HG03039 (cell line): Measurements from ENCODE around the gene ASTN2.
"Not testable (repeated sequence)": the region's sequence is repeated elsewhere in the genome, so short reads cannot be mapped to it uniquely, and the experiment has no call there.

Experiments
- ATAC-seq: cut with Tn5 transposase; IDR thresholded peaks from one replicate; pipeline ENCODE4 v1.9.1; 2021; ENCODE audit warnings: mild to moderate bottlenecking, moderate library complexity; ENCODE audit not compliant: unreplicated experiment

Gene ASTN2

DNA sequence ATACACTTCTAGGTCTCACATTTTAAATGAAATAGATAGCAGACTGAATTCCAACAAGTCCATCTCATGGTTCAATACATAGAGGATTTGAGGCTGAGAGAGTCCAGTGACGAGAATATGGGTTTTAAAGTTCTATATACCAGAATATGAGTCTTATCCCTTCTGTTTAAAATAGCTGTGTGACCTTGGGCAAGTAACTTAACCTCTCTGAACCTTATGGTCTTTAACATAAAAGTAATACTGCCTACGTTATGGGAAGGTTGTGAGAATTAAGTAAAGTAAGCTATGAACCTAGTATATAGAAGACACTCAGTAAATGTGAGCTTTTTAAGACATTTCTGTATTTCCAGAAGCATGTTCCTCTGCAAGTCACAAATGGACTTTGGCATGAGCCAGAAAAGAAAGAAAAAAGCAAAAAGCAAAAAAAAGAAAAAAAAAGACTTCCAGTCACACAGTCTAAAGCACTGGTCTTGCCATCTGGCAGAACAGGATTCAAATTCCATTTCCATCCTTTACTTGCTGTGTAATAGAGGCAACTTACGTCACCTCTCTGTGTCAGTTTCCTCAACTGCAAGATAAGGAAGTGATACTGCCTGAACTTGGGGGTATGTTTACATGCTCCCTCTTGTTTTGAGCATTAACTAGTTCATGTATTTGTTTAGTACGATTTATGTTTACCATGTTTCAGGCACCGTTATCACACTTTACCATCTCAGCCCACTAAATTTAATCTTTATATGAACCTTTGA, 479.5 kb downstream of the ASTN2 start:
- no peak for ATAC-seq

DNA sequence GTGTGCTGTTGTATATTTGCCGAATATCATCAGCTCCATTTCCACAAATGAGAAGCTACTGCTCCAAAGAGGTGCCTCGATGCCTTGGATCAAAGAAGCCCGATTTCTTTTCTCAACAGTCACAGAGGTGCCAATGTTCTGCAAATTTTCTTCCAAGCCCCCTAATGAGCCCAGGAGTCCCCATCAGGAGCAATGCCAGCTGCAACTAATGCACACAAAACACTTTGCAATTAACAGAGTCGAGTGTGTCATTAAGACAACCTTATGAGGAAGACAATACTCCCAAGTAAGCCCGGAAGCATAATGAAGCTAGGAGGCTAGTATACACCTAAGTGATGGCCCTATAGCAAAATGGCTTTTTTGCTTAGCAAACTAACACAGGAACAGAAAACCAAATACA, 480.7 kb downstream of the ASTN2 start:
- no peak for ATAC-seq

DNA sequence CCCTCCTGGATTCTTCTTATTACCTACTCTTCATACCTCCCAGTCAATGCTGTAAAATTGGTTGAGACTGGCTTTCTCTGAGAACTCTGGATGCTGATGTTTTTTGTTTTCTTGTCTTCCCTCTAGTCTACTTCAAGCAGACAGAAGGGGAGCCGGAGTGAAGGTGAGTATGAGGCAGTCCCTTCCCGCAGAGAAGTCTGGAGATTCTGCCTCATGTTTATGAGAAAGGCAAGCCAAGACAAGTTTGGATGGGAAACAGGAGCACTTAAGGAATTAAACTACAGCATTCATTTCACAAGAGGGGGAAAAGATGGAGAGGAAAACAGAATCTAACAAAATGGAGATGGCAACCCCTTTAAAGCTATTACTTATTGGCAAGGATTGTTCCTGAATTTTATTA, 481.6 kb downstream of the ASTN2 start:
- no peak for ATAC-seq

DNA sequence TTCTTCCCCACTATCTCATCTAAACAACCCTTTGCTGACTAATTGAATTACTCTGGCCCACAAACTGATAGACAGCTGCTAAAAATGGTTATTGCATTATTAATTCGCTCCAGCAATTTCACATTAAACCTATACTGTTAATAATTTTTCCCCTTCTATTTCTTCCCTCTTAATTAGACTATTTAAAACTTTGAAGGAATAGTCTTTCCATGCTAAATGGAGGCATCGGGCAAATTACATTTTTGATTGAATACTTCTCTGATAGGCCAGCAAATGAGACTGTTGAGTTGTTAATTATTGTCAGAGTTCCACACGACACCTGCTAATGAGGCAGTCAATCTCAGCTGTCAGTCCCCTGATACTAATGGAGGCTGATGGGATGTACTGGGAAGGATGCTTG, 485.2 kb downstream of the ASTN2 start:
- no peak for ATAC-seq

GRCh38 chr9:116928884-116929283, 486.0 kb downstream of the ASTN2 start:
- no peak for ATAC-seq

GRCh38 chr9:116928289-116928688, 486.6 kb downstream of the ASTN2 start:
- no peak for ATAC-seq

- ATAC-seq = no peak
These were observed 487.1 kb downstream of the ASTN2 start for GRCh38 chr9:116927726-116928125.

- no peak for ATAC-seq
These were observed 489.7 kb downstream of the ASTN2 start for GRCh38 chr9:116925121-116925520.

GRCh38 chr9:116924462-116925110, 490.3 kb downstream of the ASTN2 start:
- ATAC-seq = no peak

DNA sequence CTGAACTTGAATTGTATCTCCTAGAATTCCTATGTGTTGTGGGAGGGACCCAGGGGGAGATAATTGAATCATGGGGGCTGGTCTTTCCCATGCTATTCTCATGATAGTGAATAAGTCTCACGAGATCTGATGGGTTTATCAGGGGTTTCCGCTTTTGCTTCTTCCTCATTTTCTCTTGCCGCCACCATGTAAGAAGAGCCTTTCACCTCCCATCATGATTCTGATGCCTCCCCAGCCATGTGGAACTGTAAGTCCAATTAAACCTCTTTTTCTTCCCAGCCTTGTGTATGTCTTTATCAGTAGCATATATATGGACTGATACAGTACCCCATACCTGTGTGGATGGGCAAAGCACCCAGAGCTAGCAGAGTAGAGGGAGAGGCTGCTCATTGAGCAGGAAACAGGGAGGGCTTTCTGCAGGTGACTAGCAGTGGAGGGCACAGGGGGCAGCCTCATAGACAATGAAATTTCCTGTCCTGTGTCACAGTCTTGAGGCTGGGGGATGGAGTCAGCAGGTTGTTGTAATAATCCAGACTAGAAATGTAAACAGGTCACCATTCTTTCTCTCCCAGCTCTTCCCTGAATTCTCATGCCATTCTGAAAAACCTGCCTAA, 496.9 kb downstream of the ASTN2 start:
- not testable (repeated sequence) for ATAC-seq

GRCh38 chr9:116913536-116913935, 501.3 kb downstream of the ASTN2 start:
- ATAC-seq = no peak

DNA sequence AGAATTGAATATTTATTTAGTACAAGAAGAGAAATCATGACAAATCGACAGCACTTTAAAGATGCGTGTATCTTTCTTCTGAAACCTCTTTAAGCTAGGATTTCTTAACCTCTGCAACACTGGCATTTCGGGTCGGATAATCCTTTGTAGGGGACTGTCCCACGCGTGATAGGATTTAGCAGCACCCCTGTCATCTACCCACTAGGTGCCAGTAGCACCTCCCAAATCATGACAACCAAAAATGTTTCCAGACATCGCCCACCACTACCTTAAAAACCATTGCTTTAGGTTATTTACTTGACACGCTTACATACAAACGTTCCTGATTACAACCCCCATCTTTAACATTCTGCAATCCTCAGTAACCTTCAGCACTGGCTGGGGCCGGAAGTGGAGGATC, 504.7 kb downstream of the ASTN2 start:
- ATAC-seq = no peak

DNA sequence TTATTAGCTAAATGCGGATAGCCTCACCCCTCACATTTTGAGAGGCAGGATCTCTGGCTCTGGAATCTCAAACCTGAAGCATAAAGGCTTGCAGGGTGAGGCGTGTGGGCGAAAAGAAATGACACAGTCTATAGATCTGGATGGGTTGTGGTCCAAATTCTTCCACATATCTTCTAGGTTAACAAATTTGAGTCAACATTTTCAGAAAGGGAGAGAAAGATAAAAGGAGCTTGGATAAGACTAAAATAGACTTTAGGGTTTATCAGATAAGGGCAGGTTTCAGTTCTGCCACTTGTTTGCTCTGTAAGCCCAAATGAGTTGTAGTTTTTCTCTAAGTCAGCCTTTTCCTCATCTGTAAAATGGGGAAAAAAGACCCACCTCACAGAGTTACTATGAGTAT, 506.9 kb downstream of the ASTN2 start:
- no peak for ATAC-seq

DNA sequence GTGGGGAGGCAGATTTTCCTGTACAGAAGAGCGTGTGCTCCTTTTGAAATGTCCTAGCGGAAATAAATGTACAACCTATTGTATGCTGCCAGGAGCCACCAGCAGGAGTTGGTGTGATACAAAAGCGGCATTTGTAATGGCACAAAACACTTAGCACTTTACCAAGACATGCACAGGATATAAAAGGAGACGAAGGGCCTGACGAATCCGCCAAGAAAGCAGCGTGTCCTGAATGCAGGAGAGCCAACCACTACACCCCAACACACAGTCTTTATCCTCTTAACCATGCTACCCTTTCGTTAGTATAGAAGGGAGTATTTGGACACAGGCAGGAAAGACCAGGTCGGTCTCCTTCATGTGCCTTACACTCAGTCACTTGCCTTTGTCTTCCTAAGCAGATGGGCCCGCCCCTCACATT, 509.7 kb downstream of the ASTN2 start:
- no peak for ATAC-seq

- no peak for ATAC-seq
These were observed 510.7 kb downstream of the ASTN2 start for GRCh38 chr9:116904165-116904564.

GRCh38 chr9:116901260-116901659, 513.6 kb downstream of the ASTN2 start:
- no peak for ATAC-seq

GRCh38 chr9:116900543-116900942, 514.3 kb downstream of the ASTN2 start:
- no peak for ATAC-seq

- ATAC-seq = no peak
These were observed 514.9 kb downstream of the ASTN2 start for GRCh38 chr9:116900007-116900367.

DNA sequence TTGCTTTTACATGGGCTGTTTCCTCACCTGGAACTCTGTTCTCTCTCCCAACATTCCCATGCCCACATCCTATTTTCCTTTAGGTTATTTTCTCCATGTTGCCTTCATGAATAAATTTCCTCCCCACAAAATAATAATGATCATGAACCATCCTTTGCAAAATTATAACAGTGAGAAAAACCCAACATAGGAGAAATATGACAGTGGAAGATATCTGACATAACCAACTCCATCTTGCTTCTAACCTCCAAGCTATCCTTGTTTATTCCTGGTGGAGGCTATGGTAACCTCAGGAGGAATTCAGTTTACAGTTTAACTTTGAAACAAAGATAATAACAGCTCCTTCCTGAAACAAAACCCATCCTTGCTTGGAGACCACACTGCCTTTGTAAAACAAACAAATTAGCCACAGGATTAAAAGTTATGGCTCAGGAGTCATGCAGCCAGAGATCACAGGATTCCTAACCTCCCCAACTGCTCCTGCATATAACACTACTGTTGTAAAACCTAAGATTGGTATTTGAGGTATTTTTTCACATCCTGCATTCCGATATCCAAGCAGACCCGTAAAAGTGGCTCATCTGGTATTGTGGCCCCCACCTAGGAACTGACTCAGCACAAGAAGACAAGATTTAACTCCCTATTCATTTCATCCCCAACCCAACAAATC, 515.4 kb downstream of the ASTN2 start:
- ATAC-seq = no peak

DNA sequence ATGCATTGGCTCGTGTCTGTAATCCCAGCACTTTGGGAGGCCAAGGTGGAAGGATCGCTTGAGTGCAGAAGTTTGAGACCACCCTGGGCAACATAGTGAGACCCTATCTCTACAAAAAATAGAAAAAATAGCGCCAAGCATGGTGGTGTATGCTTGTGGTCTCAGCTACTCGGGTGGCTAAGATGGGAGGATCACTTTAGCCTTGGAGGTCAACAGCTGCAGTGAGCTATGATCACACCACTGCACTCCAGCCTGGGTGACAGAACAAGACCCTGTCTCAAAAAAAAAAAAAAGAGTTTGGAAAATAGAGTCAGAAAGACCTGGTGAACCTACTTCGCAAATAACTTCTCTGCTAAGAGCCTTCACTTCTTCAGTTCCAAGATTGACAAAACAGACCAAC, 516.7 kb downstream of the ASTN2 start:
- not testable (repeated sequence) for ATAC-seq

DNA sequence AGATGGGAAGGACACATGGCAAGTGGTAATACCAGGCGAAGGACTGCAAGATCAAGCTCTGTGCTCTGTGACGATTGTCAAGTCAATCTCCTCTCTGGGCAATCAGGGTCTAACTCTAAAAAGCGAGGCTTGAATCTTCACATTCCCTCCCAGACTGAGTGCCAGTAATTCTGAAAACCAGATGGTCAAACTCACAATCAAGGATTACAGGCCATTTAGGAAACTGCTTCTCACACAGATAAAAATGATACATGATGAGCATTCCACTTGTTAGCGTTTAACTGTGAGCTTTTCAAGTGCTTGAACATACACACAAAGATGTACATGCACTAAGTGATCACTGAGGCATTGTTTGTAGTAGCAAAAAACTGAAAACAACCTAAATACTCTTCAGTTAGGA, 517.7 kb downstream of the ASTN2 start:
- no peak for ATAC-seq

GRCh38 chr9:116895961-116896360, 518.9 kb downstream of the ASTN2 start:
- ATAC-seq = no peak
